ENCODE data around the gene PRKAG2.

GRCh38 chr7:151666886-151667285, 210.0 kb downstream of the PRKAG2 start:
- TF ChIP-seq, protein P1, sequence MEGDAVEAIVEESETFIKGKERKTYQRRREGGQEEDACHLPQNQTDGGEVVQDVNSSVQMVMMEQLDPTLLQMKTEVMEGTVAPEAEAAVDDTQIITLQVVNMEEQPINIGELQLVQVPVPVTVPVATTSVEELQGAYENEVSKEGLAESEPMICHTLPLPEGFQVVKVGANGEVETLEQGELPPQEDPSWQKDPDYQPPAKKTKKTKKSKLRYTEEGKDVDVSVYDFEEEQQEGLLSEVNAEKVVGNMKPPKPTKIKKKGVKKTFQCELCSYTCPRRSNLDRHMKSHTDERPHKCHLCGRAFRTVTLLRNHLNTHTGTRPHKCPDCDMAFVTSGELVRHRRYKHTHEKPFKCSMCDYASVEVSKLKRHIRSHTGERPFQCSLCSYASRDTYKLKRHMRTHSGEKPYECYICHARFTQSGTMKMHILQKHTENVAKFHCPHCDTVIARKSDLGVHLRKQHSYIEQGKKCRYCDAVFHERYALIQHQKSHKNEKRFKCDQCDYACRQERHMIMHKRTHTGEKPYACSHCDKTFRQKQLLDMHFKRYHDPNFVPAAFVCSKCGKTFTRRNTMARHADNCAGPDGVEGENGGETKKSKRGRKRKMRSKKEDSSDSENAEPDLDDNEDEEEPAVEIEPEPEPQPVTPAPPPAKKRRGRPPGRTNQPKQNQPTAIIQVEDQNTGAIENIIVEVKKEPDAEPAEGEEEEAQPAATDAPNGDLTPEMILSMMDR (IDR thresholded peaks at IDR 0.05; ENCODE audit: low read depth, low read length) = no peak
- TF ChIP-seq EZH2phosphoT487 (IDR thresholded peaks at IDR 0.05; ENCODE audit: low read depth) = no peak
